ENCODE data around the gene SLCO4A1.
"Not testable (repeated sequence)": the region's sequence is repeated elsewhere in the genome, so short reads cannot be mapped to it uniquely, and the experiment has no call there.

Gene SLCO4A1

GRCh38 chr20:62620625-62621024 lies 21.7 kb upstream of the SLCO4A1 start:
- in situ Hi-C loops (cut with MboI; ENCODE audit: low sequenced_read_pairs): loop anchor here (25.0 kb wide), 1 partner anchor 108 kb away; no protein-coding TSS in a partner anchor

GRCh38 chr20:62621251-62622110 lies 20.8 kb upstream of the SLCO4A1 start:
- in situ Hi-C loops (cut with MboI; ENCODE audit: low sequenced_read_pairs): loop anchor here (25.0 kb wide), 1 partner anchor 109 kb away; no protein-coding TSS in a partner anchor

GRCh38 chr20:62622178-62622876 lies 20.0 kb upstream of the SLCO4A1 start:
- in situ Hi-C loops (cut with MboI; ENCODE audit: low sequenced_read_pairs): loop anchor here (25.0 kb wide), 1 partner anchor 110 kb away; no protein-coding TSS in a partner anchor

GRCh38 chr20:62622877-62623487 lies 19.3 kb upstream of the SLCO4A1 start:
- in situ Hi-C loops (cut with MboI; ENCODE audit: low sequenced_read_pairs): loop anchor here (25.0 kb wide), 1 partner anchor 111 kb away; no protein-coding TSS in a partner anchor

- in situ Hi-C loops (cut with MboI; ENCODE audit: low sequenced_read_pairs): loop anchor here (25.0 kb wide), 1 partner anchor 111 kb away; no protein-coding TSS in a partner anchor
Observed at GRCh38 chr20:62623488-62624324, 18.6 kb upstream of the SLCO4A1 start.

- in situ Hi-C loops (cut with MboI; ENCODE audit: low sequenced_read_pairs): loop anchor here (25.0 kb wide), 1 partner anchor 112 kb away; no protein-coding TSS in a partner anchor
Observed at GRCh38 chr20:62624325-62624690, 18.0 kb upstream of the SLCO4A1 start.

- in situ Hi-C loops (cut with MboI; ENCODE audit: low sequenced_read_pairs): loop anchor here (25.0 kb wide), 1 partner anchor 113 kb away; no protein-coding TSS in a partner anchor
Observed at GRCh38 chr20:62624719-62625453, 17.4 kb upstream of the SLCO4A1 start.

- in situ Hi-C loops (cut with MboI; ENCODE audit: low sequenced_read_pairs): no loop called here
Observed at GRCh38 chr20:62625516-62625915, 16.8 kb upstream of the SLCO4A1 start.

GRCh38 chr20:62625921-62626547 lies 16.3 kb upstream of the SLCO4A1 start:
- in situ Hi-C loops (cut with MboI; ENCODE audit: low sequenced_read_pairs): no loop called here

GRCh38 chr20:62627425-62627824 lies 14.9 kb upstream of the SLCO4A1 start:
- in situ Hi-C loops (cut with MboI; ENCODE audit: low sequenced_read_pairs): not testable (repeated sequence)

GRCh38 chr20:62627901-62628612 lies 14.2 kb upstream of the SLCO4A1 start:
- in situ Hi-C loops (cut with MboI; ENCODE audit: low sequenced_read_pairs): no loop called here

GRCh38 chr20:62628691-62629090 lies 13.6 kb upstream of the SLCO4A1 start:
- in situ Hi-C loops (cut with MboI; ENCODE audit: low sequenced_read_pairs): no loop called here

- in situ Hi-C loops (cut with MboI; ENCODE audit: low sequenced_read_pairs): no loop called here
Observed at GRCh38 chr20:62629864-62630470, 12.3 kb upstream of the SLCO4A1 start.

GRCh38 chr20:62631336-62632308 lies 10.7 kb upstream of the SLCO4A1 start:
- in situ Hi-C loops (cut with MboI; ENCODE audit: low sequenced_read_pairs): no loop called here

GRCh38 chr20:62632575-62633090 lies 9.7 kb upstream of the SLCO4A1 start:
- in situ Hi-C loops (cut with MboI; ENCODE audit: low sequenced_read_pairs): no loop called here

- in situ Hi-C loops (cut with MboI; ENCODE audit: low sequenced_read_pairs): no loop called here
Observed at GRCh38 chr20:62633598-62634329, 8.5 kb upstream of the SLCO4A1 start.

All from HL-60/S4 treated with retinoic acid at 250 ng/mL for 4 days and 3 days (cell line).